Vagina (tissue), 2 donors: ENCODE data around the gene SUPT6H.

ENCODE experiments used
- POLR2A ChIP-seq, 2 donors: fragments of 450-650 bp; IDR thresholded peaks; one replicate each; pipeline ENCODE4 v1.6.1; 2017; ENCODE audit warnings: antibody characterized with exemption in 2 of 2, mild to moderate bottlenecking in 2 of 2, moderate library complexity in 2 of 2
- POLR2AphosphoS5 ChIP-seq, 2 donors: sonication (generic); formaldehyde crosslinking; IDR thresholded peaks; one replicate each; pipeline ENCODE4 v1.9.0; 2017; ENCODE audit warnings: antibody characterized with exemption in 2 of 2, mild to moderate bottlenecking in 2 of 2, low read depth in 1 of 2; ENCODE audit not compliant: insufficient read depth in 1 of 2
- TF ChIP-seq, protein P1 (sequence below), 3 experiments: fragments of 450-650 bp in 2 of 3; fragments of 200-600 bp in 1 of 3; sonication (generic) in 1 of 3; IDR thresholded peaks; one replicate each; pipeline ENCODE4 v1.5.1; 2017 to 2019; ENCODE audit warnings: antibody characterized with exemption in 3 of 3, mild to moderate bottlenecking in 2 of 3, moderate library complexity in 2 of 3

DNA sequence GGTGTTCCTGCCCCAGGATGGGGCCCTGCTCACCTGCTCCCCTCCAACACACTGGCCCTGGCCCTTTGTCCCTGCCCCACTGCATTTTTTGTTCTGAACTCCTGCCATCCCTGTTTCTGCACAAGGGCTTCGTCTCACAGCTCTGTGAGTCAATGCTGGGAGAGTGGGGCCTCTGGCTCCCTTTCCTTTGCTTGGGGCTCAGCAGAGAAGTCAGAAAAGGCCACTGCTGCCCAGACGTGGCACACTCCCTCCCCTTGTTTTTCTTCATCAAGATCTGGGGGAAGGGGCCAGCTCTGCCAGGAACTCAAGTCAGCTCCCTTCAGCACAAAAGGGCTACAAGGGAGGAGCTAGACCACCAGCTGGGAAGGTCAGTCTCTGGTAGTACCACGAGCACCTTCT is 40.7 kb downstream of the SUPT6H start:
- TF ChIP-seq, protein P1, sequence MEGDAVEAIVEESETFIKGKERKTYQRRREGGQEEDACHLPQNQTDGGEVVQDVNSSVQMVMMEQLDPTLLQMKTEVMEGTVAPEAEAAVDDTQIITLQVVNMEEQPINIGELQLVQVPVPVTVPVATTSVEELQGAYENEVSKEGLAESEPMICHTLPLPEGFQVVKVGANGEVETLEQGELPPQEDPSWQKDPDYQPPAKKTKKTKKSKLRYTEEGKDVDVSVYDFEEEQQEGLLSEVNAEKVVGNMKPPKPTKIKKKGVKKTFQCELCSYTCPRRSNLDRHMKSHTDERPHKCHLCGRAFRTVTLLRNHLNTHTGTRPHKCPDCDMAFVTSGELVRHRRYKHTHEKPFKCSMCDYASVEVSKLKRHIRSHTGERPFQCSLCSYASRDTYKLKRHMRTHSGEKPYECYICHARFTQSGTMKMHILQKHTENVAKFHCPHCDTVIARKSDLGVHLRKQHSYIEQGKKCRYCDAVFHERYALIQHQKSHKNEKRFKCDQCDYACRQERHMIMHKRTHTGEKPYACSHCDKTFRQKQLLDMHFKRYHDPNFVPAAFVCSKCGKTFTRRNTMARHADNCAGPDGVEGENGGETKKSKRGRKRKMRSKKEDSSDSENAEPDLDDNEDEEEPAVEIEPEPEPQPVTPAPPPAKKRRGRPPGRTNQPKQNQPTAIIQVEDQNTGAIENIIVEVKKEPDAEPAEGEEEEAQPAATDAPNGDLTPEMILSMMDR (IDR thresholded peaks at IDR 0.05), result no peak
- TF ChIP-seq POLR2A (IDR thresholded peaks at IDR 0.05), result no peak
- no peak for TF ChIP-seq POLR2AphosphoS5 (IDR thresholded peaks at IDR 0.05; ENCODE audit: insufficient read depth in 1 of 2, low read depth in 1 of 2)
